CD4-positive, alpha-beta T cell treated with Interleukin-1 beta for 1 hour (primary cell): ENCODE data around the gene MID1IP1.

ENCODE experiments used
- DNase-seq, 2 donors: peaks; one replicate each; pipeline ENCODE4 v3.0.0-alpha.2; 2020 to 2022

Gene MID1IP1, protein sequence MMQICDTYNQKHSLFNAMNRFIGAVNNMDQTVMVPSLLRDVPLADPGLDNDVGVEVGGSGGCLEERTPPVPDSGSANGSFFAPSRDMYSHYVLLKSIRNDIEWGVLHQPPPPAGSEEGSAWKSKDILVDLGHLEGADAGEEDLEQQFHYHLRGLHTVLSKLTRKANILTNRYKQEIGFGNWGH

DNA sequence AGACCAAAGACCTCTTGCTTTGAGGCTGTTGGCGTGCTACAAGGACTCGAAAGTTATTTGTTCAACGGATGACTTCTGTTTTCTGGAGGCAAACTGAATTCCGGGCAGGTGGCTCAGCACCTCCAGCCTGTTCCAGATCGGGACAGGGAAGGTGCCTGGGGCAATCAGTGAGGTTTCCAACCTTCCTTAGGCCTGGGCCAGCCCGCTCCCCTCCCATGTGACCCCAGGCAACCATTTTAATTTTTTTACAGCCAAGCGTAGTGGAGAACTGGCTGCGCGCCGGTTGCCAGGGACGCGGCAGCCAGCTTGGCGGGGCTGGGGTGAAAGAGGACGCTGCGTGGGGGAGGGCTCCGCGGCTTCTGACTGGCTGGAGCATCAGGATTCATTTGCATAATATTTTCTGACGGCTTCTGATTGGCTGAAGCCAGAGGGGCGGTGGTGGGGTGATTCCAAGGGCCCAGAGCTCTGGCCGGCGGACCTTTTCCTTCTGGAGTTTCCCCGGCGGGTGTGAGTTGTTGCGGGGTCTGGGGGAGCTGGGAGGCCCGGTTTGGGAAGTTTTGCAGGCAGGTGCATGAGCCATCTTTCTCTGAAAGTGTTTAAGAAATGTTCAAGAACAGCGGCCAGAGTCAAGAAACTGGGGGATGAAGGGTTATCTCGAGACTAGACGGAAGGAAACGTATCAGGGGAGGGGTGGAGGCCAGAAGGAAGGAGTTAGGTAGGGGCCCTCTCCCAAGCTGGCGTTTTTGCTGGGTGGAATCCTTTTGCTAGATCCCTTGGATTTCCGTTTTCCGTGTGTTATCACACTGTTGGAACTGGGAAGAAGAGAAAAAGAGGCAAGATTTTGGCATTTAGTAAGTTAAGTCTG lies at the start of gene MID1IP1:
Gene MID1IP1 (plus strand): TSS at position 479 of the 865 bp plus-strand sequence. CDS start 3,488 bp downstream, outside the sequence.
- DNase-seq = peak; percentile 79 to 86

DNA sequence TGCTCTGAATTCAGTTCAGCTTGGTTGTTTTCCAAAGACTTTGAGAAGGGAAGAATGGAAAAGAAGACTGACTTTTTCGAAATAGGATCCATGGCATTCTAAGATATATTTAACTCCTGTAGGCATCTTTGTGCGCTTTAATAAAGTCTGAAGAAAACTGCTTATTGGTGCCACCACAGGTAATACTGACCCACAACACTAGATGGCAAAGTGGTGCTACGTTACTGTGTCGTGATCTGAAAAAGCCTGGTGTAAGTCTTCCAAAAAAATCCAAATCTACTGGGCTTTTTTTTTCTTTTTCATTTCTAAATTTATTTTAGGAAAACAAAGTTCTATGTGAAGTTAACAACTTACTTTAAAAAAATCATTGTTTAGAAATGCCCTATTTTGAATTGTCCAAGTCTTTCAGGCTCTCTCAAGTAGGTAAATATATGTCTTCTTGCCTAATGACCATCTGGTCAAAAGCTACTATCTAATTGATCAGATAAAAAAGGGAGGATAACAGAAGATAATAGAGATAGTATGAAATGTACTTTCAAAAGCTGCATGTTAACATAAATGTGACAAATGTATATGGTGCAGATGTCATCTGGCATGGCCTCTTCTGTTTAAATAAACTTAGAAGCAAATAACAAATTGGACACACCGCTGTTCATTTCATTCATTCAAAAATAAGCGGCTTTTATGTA lies 47.0 kb upstream of the MID1IP1 start:
- DNase-seq = peak; percentile 4 to 35

DNA sequence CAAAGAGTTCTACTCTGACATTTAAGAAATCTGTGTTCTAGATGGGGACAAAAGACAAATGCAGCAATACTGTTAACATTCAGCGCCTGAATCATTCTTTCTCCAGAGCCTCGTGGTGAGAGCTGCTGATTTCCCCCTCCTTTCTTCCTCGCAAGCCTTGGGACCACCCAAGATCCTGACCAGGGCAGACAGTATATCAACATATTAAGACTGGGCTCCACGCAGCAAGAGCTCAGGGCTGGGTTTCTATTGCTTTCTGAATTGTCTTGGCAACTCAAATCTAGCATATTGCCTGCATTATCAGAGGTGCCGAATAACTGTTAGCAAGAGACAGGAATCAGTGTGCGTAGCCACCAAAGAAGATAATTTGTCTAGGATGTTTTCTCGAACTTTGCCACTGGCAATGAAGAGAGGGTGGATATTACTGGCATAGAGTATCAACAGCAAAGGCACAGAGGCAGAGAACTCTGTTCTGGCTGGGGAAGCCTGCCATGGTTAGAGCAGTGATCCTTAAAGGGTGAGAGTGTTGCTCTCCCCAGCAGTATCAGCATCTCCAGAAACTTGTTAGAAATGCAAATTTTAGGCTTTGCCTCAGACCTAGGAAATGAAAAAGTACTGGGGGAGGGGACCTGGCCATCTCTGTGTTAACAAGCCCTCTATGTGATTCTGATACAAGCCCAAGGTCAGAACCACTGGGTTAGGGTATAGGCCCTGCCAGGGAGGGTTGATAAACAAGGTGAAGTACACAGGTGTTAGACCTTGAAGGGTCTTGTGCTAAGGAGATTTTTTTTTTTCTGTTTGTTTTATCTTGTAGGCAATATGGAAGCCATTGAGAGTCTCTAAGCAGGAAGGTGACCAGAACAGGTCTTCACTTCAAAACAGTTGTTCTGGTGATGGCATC lies 46.2 kb upstream of the MID1IP1 start:
- DNase-seq = no peak

DNA sequence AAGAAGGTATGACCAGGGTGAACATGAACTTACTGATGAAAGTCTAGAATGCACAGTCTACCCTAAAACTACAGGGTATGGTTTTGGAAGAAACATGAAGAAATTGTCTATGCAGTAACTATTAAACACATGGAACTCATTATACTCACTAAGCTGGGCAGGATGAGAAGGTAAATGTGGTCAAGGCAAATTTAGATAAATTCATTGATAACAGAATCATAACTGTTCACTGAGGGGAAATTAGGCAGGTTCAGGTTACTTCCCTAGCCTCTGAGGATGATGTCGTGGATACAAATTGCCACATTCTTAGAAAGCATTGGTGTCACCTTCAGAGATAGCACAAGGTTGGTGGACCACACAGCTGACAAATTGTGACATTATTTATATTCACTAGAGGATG lies 40.4 kb upstream of the MID1IP1 start:
- DNase-seq = no peak

DNA sequence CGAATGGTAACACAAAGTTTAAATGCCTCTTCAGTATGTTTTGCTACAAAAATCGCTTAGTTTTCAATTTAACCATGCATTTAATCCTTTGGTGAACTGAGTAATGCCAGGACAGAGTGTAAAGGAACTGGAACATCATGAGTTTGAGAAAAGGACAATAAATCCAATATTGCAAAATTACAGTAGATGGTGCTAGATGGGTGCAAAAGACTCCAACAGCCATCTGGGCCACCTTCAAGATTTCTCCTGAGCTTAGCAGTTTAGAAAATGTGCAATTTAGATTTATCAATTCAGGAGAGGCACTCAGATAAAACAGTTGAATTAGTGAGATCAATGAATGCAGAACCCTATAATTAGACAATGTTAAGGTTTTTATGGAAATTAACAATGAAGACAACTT lies 33.2 kb upstream of the MID1IP1 start:
- DNase-seq = peak in 1 of 2 donors; percentile 20

DNA sequence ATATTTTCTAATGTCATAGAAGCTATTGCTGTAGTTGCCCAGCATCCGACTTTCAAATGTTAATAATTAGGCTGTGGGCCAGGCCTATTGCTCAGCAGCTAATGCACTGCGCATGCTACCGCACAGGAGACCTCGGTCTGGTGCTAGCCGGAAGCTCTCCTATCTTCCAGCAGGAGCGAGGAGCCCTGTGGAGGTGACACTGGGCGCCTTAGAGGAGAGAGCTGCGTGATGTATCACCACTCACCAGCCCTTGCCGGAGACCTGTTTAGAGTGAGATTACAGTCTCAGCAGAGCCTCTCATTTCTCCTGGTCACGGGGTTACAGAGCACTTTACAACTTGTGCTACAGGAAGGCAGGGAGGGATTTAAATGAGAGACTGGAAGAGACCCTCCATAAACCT lies 31.1 kb upstream of the MID1IP1 start:
- no peak for DNase-seq

DNA sequence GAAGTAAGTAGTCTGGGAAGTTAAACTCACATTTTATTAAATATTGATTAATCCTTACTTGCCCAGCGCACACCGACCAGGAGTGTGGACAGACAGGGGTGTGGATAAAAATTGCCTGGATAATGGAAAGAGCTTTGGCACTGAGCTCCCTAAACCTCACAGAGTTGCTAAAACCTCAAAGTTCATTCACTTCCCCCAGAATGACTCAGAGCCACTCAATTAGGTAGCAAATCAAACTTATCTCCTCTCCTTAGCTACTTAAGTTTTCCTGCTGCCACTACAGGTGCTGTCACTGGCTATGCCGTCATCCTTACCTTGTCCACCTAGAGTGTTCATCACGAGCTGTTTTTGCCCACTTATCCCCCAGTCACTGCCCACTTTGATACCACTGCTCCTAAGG lies 27.0 kb upstream of the MID1IP1 start:
- no peak for DNase-seq

DNA sequence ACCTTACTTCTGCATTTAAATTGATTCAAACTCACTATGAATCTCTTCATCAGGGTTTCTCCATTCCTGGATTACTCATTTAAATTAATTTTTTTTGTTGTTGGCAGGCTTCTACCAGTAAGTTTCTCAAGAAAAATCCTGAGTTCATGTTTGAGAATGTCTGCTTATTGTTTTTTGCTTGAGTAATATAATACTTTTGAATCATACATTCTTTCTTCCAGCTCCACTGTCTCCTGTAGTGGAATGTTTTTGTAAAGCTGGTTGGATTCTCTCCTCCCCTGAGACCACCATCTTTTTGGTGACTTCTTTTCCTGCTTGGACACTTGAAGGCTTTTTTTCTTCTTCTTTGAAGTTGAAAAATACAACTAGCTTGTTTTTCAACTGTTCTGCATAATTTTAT lies 4.3 kb upstream of the MID1IP1 start:
- no peak for DNase-seq

DNA sequence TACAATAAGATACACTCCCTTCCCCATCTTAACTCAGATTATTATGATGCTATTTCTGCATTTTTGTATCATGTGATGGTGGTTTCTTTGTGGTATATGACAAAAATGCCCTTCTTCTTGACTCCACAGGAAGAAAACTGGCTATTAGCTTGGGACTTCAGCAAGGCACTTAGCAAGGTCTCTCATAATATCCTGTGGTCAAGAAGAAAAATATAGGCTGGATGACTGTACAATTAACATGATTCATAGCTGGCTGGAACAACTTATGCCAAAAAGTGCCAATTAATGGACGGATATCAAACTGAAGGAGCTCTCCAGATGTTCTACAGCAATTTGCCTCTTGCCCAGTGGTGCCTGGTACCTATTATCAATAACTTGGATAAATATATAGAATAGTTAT lies 2.3 kb upstream of the MID1IP1 start:
- no peak for DNase-seq

DNA sequence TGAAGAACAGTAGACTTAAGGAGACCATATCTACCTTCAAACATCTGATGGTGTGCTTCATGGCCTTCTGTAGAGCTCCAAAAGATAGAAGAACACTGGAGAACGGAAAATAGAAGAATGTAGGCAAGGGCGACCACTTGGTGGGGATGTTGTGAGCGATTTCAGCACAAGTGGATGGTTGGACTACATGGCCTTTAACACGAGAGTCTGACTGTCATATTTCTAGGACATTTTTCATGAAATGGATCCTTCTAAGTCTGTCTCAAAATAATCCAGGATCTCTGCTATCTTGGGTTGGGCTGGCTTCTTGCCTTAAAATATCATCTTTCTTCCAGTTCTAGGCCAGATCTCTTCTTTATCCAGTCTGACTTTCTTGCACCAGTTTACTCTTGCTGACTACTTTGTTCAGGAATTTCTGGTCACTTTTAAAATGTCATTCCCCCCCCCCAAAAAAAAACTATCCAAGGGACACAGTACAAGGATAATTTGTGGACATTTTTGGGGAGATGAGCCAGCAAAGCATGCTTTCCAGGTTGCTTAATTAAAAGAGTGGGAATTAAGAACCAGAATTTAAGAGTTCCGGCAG lies 1.2 kb upstream of the MID1IP1 start:
- peak; percentile 26 to 29 for DNase-seq

DNA sequence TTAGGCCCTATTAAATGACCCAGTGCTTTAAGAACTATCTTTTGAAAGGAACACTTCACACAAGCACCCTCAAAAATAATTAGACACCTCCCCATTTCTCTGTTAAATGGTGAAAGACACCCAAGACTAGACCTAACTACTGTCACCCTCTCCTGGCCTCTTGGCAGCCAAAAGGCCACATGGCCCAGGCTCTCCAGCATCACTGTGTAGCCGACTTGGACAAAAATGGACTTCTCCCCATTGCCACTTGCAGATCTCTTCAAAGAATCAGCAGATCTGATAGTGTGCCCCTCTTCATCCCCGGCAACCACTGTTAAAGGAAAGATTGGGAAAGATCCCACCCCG lies 2.0 kb downstream of the MID1IP1 start:
- no peak for DNase-seq

DNA sequence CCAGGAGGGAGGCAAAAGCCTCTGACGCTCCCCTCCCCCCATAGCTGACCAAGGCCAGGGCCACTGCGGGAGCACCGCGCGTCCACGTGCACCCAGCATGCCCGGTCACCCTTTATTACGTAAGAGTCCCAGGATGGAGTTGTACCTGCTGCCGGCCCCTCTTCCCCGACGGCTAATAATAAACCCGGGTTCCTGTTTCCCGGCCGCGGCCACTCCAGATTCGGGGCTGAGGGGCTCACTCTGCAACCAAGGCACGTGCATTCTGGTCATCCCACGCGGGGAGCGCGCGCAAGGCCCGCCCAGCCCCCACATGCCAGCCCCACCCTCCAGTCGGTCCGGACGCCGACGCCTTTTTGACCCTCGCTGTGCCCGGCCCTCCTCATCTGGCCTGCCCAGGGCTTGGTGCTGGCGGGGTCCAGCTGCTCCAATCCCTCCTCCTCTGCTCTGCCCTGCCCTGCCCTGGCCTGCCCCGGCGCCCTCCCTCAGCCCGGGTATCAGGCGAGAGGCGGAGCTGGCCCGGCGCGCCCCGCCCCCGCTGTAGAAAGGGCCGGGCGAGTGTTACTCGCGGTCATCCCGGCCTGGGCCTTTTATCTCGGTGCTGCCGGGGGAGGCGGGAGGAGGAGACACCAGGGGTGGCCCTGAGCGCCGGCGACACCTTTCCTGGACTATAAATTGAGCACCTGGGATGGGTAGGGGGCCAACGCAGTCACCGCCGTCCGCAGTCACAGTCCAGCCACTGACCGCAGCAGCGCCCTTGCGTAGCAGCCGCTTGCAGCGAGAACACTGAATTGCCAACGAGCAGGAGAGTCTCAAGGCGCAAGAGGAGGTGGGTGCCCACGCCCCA lies 2.6 kb downstream of the MID1IP1 start:
- DNase-seq = peak; percentile 77 to 83

DNA sequence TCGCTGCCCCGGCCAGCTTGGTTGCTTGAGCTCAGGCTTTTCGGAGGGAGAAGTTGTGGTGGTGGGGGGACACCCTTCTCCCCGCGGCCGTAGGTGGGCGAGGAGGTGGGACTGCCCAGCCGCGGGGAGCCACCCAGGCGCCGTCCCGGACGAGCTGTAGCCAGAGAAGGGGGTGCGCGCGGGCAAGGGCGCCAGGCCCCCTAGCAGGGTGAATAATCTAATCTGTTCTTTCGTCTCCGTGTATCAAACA lies 3.1 kb downstream of the MID1IP1 start:
- no peak for DNase-seq

DNA sequence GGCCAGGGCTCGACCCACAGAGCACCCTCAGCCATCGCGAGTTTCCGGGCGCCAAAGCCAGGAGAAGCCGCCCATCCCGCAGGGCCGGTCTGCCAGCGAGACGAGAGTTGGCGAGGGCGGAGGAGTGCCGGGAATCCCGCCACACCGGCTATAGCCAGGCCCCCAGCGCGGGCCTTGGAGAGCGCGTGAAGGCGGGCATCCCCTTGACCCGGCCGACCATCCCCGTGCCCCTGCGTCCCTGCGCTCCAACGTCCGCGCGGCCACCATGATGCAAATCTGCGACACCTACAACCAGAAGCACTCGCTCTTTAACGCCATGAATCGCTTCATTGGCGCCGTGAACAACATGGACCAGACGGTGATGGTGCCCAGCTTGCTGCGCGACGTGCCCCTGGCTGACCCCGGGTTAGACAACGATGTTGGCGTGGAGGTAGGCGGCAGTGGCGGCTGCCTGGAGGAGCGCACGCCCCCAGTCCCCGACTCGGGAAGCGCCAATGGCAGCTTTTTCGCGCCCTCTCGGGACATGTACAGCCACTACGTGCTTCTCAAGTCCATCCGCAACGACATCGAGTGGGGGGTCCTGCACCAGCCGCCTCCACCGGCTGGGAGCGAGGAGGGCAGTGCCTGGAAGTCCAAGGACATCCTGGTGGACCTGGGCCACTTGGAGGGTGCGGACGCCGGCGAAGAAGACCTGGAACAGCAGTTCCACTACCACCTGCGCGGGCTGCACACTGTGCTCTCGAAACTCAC lies 3.6 kb downstream of the MID1IP1 start:
- peak; percentile 21 to 28 for DNase-seq

DNA sequence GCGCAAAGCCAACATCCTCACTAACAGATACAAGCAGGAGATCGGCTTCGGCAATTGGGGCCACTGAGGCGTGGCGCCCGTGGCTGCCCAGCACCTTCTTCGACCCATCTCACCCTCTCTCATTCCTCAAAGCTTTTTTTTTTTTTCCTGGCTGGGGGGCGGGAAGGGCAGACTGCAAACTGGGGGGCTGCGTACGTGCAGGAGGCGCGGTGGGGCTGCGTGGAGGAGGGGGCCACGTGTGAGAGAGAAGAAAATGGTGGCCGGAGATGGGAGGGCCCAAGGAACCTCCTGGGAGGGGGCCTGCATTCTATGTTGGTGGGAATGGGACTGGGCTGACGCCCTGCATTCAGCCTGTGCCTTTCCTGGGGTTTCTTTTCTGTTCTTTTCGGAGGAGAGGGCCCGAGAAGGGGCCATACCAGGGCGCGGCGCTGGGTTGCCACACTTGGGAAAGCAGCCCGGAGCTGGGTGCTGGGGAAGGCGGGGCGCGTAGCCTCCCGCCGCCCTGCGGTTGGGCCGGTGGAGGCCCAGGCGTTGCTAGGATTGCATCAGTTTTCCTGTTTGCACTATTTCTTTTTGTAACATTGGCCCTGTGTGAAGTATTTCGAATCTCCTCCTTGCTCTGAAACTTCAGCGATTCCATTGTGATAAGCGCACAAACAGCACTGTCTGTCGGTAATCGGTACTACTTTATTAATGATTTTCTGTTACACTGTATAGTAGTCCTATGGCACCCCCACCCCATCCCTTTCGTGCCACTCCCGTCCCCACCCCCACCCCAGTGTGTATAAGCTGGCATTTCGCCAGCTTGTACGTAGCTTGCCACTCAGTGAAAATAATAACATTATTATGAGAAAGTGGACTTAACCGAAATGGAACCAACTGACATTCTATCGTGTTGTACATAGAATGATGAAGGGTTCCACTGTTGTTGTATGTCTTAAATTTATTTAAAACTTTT lies 4.5 kb downstream of the MID1IP1 start:
- peak; percentile 73 to 75 for DNase-seq

DNA sequence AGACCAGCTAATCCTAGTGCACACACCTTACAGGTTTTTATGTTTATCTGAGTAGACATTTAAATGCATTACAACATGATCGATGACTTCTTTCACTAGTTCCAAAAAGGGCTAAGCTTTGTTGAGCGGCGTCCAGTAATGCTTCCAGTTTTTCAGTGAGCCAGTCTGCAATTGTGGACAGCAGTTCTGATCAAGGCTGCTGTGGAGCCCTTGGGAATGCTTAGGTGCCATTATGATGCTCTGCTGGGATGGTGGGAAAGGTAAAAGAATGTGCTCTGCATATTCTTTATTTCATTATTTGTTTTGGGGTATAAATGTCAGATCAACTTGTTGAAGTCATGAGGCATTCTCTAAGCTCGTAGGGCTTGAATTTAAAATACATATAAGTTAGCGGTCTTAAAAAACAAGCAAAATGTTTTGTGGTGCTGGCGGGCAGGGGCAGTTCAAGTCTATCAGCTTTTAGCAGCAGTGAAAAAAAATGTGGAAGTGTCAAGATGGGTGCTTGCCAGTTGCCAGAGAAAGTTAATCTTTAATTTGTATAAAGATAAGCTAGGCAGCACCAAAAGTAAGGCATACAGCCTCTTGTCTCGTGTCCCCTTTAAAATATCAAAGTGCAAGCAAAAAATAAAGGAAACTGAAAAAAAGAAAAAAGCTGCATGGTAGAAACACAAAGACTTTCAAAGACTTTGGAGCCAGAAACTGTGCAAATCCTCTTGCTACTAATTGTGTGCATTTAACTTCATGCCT lies 5.8 kb downstream of the MID1IP1 start:
- DNase-seq = no peak

DNA sequence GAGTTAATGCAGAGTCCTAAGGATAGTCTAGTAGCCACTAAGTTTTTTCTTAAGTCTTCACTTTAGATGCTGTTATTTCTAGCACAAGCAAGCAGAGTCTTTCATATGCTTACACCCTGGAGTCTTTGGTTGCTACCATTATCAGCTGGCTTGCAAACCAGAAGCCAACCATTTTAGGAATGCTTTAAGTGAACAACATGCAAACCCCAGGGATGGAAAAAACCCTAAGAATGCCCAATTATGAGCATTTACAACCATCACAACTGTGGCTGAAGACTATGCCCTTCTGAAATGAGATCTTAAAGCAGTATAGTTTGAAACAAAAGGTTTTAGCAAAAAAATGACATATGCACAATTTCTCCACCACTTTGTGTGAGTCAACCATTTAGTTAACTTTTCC lies 6.6 kb downstream of the MID1IP1 start:
- no peak for DNase-seq

DNA sequence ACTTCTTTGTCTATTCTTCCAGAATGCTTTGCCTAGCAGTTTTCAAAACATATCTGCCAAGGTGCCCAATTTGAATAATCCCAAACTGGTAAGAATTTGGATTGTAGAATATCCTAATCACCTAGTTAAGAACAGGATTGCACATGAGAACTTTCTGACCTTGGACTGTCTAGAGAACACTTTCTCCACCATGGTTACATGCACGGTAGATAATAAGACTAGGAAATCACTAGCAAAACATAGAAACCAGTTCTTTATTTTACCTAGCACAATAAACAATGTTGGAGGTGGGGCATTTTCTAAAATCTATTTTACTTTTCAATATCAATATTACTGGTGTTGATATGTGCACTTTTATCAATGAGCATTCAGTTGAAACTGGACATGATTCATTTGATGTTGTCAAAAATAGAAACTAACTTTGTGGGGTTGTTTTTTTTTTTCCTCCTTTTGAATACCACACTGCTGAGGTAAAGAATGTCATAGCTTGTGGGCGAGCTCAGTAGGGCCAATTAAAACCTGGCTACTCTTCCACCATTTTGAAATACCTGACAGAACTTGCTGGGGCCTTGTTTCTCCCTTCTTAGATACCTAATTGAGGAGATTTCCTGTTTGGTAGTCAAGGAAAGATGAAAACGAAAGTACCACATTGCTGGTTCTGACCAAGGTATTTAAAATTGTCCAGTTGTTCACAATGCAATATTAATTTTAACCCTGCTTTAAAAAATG lies 10.4 kb downstream of the MID1IP1 start:
- peak in 1 of 2 donors; percentile 51 for DNase-seq
